HL-60 (cell line): Measurements from ENCODE around the gene TMEFF2.

Experiments
- DNase-seq, 2 experiments: peaks; one replicate each; pipeline ENCODE4 v3.0.0-alpha.2; 2010 to 2020; ENCODE audit warnings: low read depth in 1 of 2, low spot score in 1 of 2
- H3K27ac ChIP-seq: fragments of 250-450 bp; sonication (Bioruptor Pico); replicated peaks from 2 replicates; pipeline ENCODE4 v1.5.1; 2020; ENCODE audit warnings: mild to moderate bottlenecking, moderate library complexity
- H3K27me3 ChIP-seq: fragments of 250-450 bp; sonication (Bioruptor Pico); 2 replicates; pipeline ENCODE4 v1.5.1; 2021; ENCODE audit warnings: mild to moderate bottlenecking, moderate library complexity; ENCODE audit not compliant: insufficient read depth, poor library complexity, severe bottlenecking
- H3K4me3 ChIP-seq: replicated peaks from 2 replicates; pipeline ENCODE4 v1.5.1; 2011; ENCODE audit warnings: mild to moderate bottlenecking, control low read depth, low read length; ENCODE audit not compliant: insufficient read depth
- GABPA ChIP-seq: IDR thresholded peaks from 2 replicates; pipeline ENCODE4 v1.6.1; 2012; ENCODE audit warnings: low read depth
- POLR2AphosphoS5 ChIP-seq: IDR thresholded peaks from 2 replicates; pipeline ENCODE4 v1.6.1; 2012; ENCODE audit warnings: low read depth
- SPI1 ChIP-seq: IDR thresholded peaks from 2 replicates; pipeline ENCODE4 v1.6.1; 2012; ENCODE audit warnings: low read depth, mild to moderate bottlenecking, borderline replicate concordance
- TF ChIP-seq, protein P1 (sequence below): IDR thresholded peaks from 2 replicates; pipeline ENCODE4 v1.6.1; 2012; ENCODE audit warnings: low read depth; ENCODE audit not compliant: insufficient replicate concordance
- TF ChIP-seq, protein P2 (sequence below): IDR thresholded peaks from one replicate; pipeline ENCODE4 v1.5.1; 2011; ENCODE audit warnings: low read length, control low read depth, inconsistent platforms; ENCODE audit not compliant: insufficient read depth

The TMEFF2 gene

DNA sequence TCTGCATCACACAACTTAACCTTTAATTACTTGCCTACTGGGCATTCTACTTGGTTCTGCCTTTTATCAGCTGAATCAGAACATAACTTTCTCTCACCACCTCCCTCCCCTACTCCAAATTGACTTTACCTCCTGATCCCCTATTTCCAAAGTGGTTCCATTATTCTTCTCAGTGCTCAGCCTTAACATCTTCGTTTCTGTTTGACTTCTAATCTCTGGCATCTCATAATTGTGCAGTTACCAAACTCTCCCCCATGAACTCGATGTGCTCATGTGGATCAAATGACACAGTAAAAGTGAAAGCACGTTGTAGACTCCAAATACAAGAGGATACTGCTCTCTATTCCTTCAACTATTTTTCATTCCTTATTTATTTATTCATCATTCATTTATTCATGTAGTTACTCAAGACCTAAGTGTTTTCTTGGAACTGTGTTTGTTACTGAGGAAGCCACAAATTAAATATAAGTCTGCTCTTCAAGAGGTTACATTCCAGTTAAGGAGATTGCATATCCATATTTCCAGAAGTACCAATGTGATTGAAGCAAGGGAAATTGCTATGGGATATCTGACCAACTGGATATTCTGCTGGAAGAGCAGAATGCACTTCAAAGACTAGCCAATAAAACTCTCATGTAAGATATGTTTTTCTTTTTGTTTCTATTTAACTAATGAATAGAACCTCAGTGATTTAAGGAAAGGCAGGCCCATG, 158.8 kb downstream of the TMEFF2 start:
- DNase-seq, result no peak
- Histone ChIP-seq H3K27ac (no peak overlapping the region), H3K4me3 (no peak overlapping the region), H3K27me3 (no peaks in the 10 kb centered on the region)
- TF ChIP-seq POLR2AphosphoS5 (no peak), SPI1 (no peak), GABPA (no peak)
- TF ChIP-seq, protein P1, sequence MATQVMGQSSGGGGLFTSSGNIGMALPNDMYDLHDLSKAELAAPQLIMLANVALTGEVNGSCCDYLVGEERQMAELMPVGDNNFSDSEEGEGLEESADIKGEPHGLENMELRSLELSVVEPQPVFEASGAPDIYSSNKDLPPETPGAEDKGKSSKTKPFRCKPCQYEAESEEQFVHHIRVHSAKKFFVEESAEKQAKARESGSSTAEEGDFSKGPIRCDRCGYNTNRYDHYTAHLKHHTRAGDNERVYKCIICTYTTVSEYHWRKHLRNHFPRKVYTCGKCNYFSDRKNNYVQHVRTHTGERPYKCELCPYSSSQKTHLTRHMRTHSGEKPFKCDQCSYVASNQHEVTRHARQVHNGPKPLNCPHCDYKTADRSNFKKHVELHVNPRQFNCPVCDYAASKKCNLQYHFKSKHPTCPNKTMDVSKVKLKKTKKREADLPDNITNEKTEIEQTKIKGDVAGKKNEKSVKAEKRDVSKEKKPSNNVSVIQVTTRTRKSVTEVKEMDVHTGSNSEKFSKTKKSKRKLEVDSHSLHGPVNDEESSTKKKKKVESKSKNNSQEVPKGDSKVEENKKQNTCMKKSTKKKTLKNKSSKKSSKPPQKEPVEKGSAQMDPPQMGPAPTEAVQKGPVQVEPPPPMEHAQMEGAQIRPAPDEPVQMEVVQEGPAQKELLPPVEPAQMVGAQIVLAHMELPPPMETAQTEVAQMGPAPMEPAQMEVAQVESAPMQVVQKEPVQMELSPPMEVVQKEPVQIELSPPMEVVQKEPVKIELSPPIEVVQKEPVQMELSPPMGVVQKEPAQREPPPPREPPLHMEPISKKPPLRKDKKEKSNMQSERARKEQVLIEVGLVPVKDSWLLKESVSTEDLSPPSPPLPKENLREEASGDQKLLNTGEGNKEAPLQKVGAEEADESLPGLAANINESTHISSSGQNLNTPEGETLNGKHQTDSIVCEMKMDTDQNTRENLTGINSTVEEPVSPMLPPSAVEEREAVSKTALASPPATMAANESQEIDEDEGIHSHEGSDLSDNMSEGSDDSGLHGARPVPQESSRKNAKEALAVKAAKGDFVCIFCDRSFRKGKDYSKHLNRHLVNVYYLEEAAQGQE, result no peak
- TF ChIP-seq, protein P2, sequence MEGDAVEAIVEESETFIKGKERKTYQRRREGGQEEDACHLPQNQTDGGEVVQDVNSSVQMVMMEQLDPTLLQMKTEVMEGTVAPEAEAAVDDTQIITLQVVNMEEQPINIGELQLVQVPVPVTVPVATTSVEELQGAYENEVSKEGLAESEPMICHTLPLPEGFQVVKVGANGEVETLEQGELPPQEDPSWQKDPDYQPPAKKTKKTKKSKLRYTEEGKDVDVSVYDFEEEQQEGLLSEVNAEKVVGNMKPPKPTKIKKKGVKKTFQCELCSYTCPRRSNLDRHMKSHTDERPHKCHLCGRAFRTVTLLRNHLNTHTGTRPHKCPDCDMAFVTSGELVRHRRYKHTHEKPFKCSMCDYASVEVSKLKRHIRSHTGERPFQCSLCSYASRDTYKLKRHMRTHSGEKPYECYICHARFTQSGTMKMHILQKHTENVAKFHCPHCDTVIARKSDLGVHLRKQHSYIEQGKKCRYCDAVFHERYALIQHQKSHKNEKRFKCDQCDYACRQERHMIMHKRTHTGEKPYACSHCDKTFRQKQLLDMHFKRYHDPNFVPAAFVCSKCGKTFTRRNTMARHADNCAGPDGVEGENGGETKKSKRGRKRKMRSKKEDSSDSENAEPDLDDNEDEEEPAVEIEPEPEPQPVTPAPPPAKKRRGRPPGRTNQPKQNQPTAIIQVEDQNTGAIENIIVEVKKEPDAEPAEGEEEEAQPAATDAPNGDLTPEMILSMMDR, result no peak

DNA sequence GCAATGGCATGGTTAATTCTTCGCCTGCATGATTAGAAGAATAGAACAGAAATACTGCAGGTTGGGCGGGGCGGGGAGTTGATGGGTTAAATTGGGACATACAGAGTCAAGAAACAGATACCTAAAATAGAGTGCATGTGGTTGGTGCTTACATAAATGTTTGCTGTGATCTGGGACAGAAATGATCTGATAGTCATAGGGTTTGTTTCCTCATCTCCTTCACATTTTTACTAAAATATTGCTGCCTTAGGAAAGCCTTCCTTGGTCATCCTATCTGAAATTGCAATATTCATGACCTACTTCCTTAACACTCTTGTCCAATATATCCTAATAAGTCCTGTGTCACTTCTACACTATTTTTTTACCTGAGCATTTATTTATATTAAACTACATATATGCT, 163.9 kb downstream of the TMEFF2 start:
- Histone ChIP-seq H3K27me3 (no peaks in the 10 kb centered on the region), H3K27ac (no peak overlapping the region), H3K4me3 (no peak overlapping the region)
- DNase-seq, result no peak
- TF ChIP-seq POLR2AphosphoS5 (no peak), SPI1 (no peak), GABPA (no peak)
- TF ChIP-seq, protein P2, result no peak
- TF ChIP-seq, protein P1, result no peak

DNA sequence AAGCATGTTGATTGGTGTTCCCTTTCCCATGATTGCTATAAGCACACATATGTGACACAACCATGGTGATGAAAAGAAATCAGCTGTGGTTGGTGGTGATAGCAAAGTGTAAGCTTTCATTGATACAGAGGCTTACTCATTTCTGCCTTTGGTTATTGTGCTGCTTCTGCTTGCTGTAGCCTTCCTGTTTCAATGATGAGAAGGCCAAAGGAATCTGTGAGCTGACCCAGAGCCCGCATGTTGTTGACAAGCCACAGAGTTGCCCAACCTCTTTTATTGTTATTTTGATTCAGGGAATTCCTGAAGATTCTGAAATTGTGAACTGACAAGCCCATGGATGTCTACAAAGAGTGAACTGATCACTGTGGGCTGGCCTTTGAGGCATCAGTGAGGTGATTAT, 164.4 kb downstream of the TMEFF2 start:
- TF ChIP-seq SPI1 (no peak), POLR2AphosphoS5 (no peak), GABPA (no peak)
- TF ChIP-seq, protein P2, result no peak
- TF ChIP-seq, protein P1, result no peak
- DNase-seq, result no peak

More for the DNA sequence above, 164.4 kb downstream of the TMEFF2 start:
- H3K27me3 ChIP-seq, result no peaks in the 10 kb centered on the region
- H3K27ac ChIP-seq, result no peak overlapping the region
- no peak overlapping the region for H3K4me3 ChIP-seq
